Trophoblast cell (in vitro differentiated cells and primary cell): ENCODE measurements around the gene REXO1.

Source experiments
- DNase-seq, 2 donors: peaks; one replicate each; pipeline ENCODE4 v3.0.0-alpha.2; 2016
- H2AFZ ChIP-seq: 2 replicates; pipeline ENCODE4 v1.6.1; 2013; ENCODE audit warnings: low read length, moderate library complexity, mild to moderate bottlenecking; ENCODE audit not compliant: insufficient read depth, poor library complexity
- H2AK5ac ChIP-seq: 2 replicates; pipeline ENCODE4 v1.6.1; 2013; ENCODE audit warnings: mild to moderate bottlenecking, low read length
- H2BK120ac ChIP-seq: 2 replicates; pipeline ENCODE4 v1.6.1; 2013; ENCODE audit warnings: low read length, mild to moderate bottlenecking, moderate library complexity; ENCODE audit not compliant: insufficient read depth, poor library complexity
- H2BK12ac ChIP-seq: 2 replicates; pipeline ENCODE4 v1.6.1; 2013; ENCODE audit warnings: mild to moderate bottlenecking, low read length, moderate library complexity
- H2BK5ac ChIP-seq: 2 replicates; pipeline ENCODE4 v1.6.1; 2013; ENCODE audit warnings: low read length, low read depth, moderate library complexity, mild to moderate bottlenecking; ENCODE audit not compliant: poor library complexity
- H3K14ac ChIP-seq: 2 replicates; pipeline ENCODE4 v1.6.1; 2013; ENCODE audit warnings: mild to moderate bottlenecking, low read length
- H3K18ac ChIP-seq: 2 replicates; pipeline ENCODE4 v1.6.1; 2013; ENCODE audit warnings: mild to moderate bottlenecking, low read length
- H3K23ac ChIP-seq: 2 replicates; pipeline ENCODE4 v1.6.1; 2013; ENCODE audit warnings: low read length
- H3K27ac ChIP-seq: 2 replicates; pipeline ENCODE4 v1.5.1; 2013; ENCODE audit warnings: low read depth, mild to moderate bottlenecking, inconsistent platforms, low read length, moderate library complexity
- H3K27me3 ChIP-seq: 2 replicates; pipeline ENCODE4 v1.6.1; 2013; ENCODE audit warnings: inconsistent platforms, mild to moderate bottlenecking, low read length, moderate library complexity; ENCODE audit not compliant: insufficient read depth
- H3K36me3 ChIP-seq, 2 experiments: 1 replicate in 1 of 2; 2 replicates in 1 of 2; pipeline ENCODE4 v1.6.1; 2013; ENCODE audit warnings: low read length in 2 of 2, mild to moderate bottlenecking in 2 of 2, moderate library complexity in 1 of 2; ENCODE audit not compliant: insufficient read depth in 2 of 2, control insufficient read depth in 1 of 2
- H3K4ac ChIP-seq: 2 replicates; pipeline ENCODE4 v1.6.1; 2013; ENCODE audit warnings: low read depth, mild to moderate bottlenecking, low read length, moderate library complexity
- H3K4me1 ChIP-seq, 2 experiments: 1 replicate in 1 of 2; 2 replicates in 1 of 2; pipeline ENCODE4 v1.6.1; 2013; ENCODE audit warnings: low read length in 2 of 2, mild to moderate bottlenecking in 2 of 2, moderate library complexity in 1 of 2; ENCODE audit not compliant: insufficient read depth in 2 of 2, control insufficient read depth in 1 of 2
- H3K4me2 ChIP-seq: 2 replicates; pipeline ENCODE4 v1.6.1; 2013; ENCODE audit warnings: inconsistent platforms, mild to moderate bottlenecking, low read length, moderate library complexity
- H3K4me3 ChIP-seq: 2 replicates; pipeline ENCODE4 v1.5.1; 2013; ENCODE audit warnings: mild to moderate bottlenecking, low read depth, low read length, inconsistent platforms
- H3K79me1 ChIP-seq: one replicate; pipeline ENCODE4 v1.6.1; 2013; ENCODE audit warnings: low read length
- H3K79me2 ChIP-seq: 2 replicates; pipeline ENCODE4 v1.6.1; 2013; ENCODE audit warnings: low read length, mild to moderate bottlenecking; ENCODE audit not compliant: control insufficient read depth, insufficient read depth, poor library complexity
- H3K9ac ChIP-seq: 2 replicates; pipeline ENCODE4 v1.6.1; 2013; ENCODE audit warnings: mild to moderate bottlenecking, low read length
- H3K9me3 ChIP-seq: 2 replicates; pipeline ENCODE4 v1.6.1; 2013; ENCODE audit warnings: low read depth, mild to moderate bottlenecking, control low read depth, inconsistent platforms, low read length; ENCODE audit not compliant: insufficient read depth
- H4K12ac ChIP-seq: 2 replicates; pipeline ENCODE4 v1.6.1; 2013; ENCODE audit warnings: low read depth, mild to moderate bottlenecking, low read length, moderate library complexity
- H4K8ac ChIP-seq: 2 replicates; pipeline ENCODE4 v1.6.1; 2013; ENCODE audit warnings: low read depth, mild to moderate bottlenecking, low read length, moderate library complexity
- H4K91ac ChIP-seq: one replicate; pipeline ENCODE4 v1.6.1; 2013; ENCODE audit warnings: low read depth, mild to moderate bottlenecking, low read length, moderate library complexity
- WGBS: extraction: QIAGEN DNeasy Blood & Tissue Kit; methylation state at CpG from one replicate; pipeline ENCODE4 v1.1.7; 2013; ENCODE audit warnings: missing lambda C conversion rate; ENCODE audit not compliant: insufficient read length, insufficient coverage; ENCODE audit errors: extremely low coverage; 5-methylcytosine and 5-hydroxymethylcytosine counted together

REXO1 gene

DNA sequence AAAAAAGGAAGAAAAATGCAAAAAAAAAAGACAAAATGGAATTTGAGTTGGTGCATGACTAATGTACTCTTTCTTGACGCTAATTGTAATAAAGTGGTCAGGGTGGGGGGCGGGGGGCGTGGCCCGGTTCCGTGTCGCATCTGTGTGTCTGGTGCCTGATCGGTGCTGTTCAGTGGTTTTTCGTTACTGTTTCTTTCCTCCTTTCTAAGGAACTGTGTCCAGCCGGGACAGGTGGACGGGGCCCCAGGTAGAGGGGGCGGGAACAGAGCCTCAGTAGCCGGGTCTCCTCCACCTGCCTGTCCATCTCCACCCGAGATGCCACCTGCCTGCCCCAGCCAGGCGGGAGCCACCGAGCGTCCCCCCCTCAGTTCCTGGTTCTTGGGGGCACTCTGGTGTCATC lies 68.7 kb downstream of the REXO1 start:
- no CpG with 5 or more reads among the region's 16 CpGs for WGBS

DNA sequence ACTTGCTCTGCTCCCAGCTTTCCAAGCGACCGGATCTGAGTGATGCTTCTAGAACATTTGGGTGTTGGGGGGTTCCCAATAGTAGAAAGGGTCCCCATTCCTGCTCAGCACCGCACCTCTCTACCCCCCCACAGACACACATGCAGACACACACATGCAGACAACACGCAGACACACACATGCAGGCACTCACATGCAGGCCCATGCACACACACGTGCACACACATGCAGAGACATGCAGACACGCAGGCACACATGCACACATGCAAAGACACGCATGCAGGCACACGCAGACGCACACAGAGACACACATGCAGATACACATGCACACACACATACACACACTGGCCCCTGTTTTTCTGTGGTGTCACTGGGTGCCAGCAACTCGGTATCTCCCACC lies 71.1 kb downstream of the REXO1 start:
- DNase-seq: no peak
- Histone ChIP-seq H4K12ac (no peak overlapping the region), H3K27me3 (peaks cover 62% of the 10 kb centered on the region), H3K9me3 (peaks cover 22% of the 10 kb centered on the region), H3K27ac (no peak overlapping the region), H3K79me1 (no peaks in the 10 kb centered on the region), H3K4ac (no peak overlapping the region), H3K18ac (no peak overlapping the region), H3K36me3 (no peaks in the 10 kb centered on the region), H3K23ac (peak overlapping the region; percentile 98), H2BK5ac (no peak overlapping the region), H3K9ac (no peak overlapping the region), H3K4me1 (no peaks in the 10 kb centered on the region), H3K79me2 (no peaks in the 10 kb centered on the region), H2BK12ac (no peak overlapping the region), H3K4me3 (peak overlapping the region; percentile 60), H2AFZ (no peak overlapping the region), H4K8ac (no peak overlapping the region), H4K91ac (no peak overlapping the region), H3K4me2 (no peak overlapping the region), H3K14ac (no peak overlapping the region), H2BK120ac (no peak overlapping the region), H2AK5ac (no peak overlapping the region)
- no CpG with 5 or more reads among the region's 10 CpGs for WGBS

More for the DNA sequence above, 68.7 kb downstream of the REXO1 start:
- Histone ChIP-seq H3K18ac (no peak overlapping the region), H3K4me3 (no peak overlapping the region), H3K4ac (no peak overlapping the region), H3K4me1 (no peaks in the 10 kb centered on the region), H4K91ac (no peak overlapping the region), H3K9me3 (peaks cover 27% of the 10 kb centered on the region), H2BK5ac (no peak overlapping the region), H3K27ac (no peak overlapping the region), H3K79me1 (no peaks in the 10 kb centered on the region), H2AK5ac (no peak overlapping the region), H2BK120ac (no peak overlapping the region), H2AFZ (no peak overlapping the region), H3K23ac (no peak overlapping the region), H3K4me2 (no peak overlapping the region), H3K36me3 (no peaks in the 10 kb centered on the region), H4K8ac (no peak overlapping the region), H2BK12ac (no peak overlapping the region), H3K14ac (no peak overlapping the region), H3K79me2 (no peaks in the 10 kb centered on the region), H4K12ac (no peak overlapping the region), H3K27me3 (peaks cover 50% of the 10 kb centered on the region), H3K9ac (no peak overlapping the region)
- DNase-seq: no peak

DNA sequence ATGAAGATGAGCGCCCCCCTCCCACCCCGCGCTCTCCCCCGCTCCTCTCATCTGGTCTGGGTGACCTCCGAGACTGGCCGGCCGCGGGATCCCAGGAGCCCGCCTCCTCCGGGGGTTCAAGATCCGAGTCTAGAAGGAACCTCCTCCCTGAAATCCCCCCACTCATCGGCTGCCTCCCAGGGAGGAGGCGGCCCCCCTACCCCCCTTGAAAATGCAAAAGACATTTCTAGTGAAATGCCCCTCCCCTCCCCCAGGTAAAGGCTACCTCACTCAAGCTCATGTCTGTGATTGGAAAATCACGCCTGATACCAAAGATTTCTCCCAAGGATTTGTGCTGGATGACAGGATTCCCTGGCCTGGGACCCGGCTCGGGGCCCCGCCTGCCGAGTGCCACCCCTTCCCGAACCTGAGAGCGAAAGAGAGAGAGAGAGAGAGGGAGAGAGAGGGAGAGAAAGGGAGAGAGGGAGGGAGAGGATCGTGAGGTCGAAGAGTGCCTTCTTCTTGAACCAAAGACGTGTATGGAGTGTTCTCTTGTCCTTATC lies 71.6 kb downstream of the REXO1 start:
- H3K4me2 ChIP-seq: no peak overlapping the region
- H3K4ac ChIP-seq: no peak overlapping the region
- no peak overlapping the region for H2AK5ac ChIP-seq

DNA sequence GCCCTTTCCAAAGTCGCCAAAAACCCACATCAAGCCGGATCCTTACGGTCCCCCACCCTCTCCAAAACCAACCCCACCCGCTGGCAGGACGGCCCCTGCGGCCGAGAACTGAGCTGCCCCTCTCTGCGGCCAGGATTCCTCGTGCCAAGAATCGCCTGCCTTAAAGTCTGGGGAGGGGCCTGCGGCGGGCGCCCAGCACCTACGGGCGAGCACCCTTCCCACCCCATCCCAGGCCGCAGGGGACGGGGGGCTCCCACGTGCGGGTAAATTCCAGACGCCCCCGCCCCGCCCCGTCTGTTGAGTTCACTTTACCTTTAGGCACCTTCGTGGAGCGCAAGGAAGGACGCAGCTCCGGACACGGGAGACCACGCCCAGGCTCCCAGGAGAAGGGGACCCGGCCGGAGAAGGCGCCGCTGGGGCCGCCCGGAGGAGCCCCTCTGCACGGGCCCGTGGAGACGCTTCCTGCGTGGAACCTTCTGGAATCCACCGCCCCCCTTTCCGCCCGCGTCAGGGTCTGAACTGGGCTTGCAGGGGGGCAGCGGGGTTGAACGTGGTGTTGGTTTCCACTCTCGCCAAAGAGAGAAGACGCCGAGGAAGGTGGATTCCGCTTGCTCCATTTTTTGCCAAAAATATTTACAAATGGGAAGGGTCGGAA lies 72.2 kb downstream of the REXO1 start:
- Histone ChIP-seq H3K27ac (no peak overlapping the region), H3K9ac (no peak overlapping the region), H4K91ac (no peak overlapping the region), H4K12ac (no peak overlapping the region), H2BK5ac (no peak overlapping the region), H3K23ac (no peak overlapping the region), H3K14ac (no peak overlapping the region), H3K79me2 (no peaks in the 10 kb centered on the region), H2BK12ac (no peak overlapping the region), H3K4me1 (no peaks in the 10 kb centered on the region), H3K18ac (no peak overlapping the region), H2AK5ac (no peak overlapping the region), H3K36me3 (no peaks in the 10 kb centered on the region), H3K79me1 (no peaks in the 10 kb centered on the region), H3K4me3 (no peak overlapping the region), H3K9me3 (peaks cover 20% of the 10 kb centered on the region), H2BK120ac (no peak overlapping the region), H3K27me3 (peaks cover 62% of the 10 kb centered on the region), H4K8ac (no peak overlapping the region), H3K4ac (no peak overlapping the region), H2AFZ (no peak overlapping the region), H3K4me2 (no peak overlapping the region)
- no CpG with 5 or more reads among the region's 50 CpGs for WGBS
- DNase-seq: no peak

More for the DNA sequence above, 71.6 kb downstream of the REXO1 start:
- Histone ChIP-seq H4K91ac (no peak overlapping the region), H3K79me1 (no peaks in the 10 kb centered on the region), H3K36me3 (no peaks in the 10 kb centered on the region), H3K27me3 (peaks cover 62% of the 10 kb centered on the region), H3K14ac (no peak overlapping the region), H3K9ac (no peak overlapping the region), H3K23ac (no peak overlapping the region), H2AFZ (no peak overlapping the region), H2BK5ac (no peak overlapping the region), H3K27ac (no peak overlapping the region), H2BK12ac (no peak overlapping the region), H3K4me3 (no peak overlapping the region), H3K9me3 (peaks cover 20% of the 10 kb centered on the region), H3K18ac (no peak overlapping the region), H3K79me2 (no peaks in the 10 kb centered on the region), H3K4me1 (no peaks in the 10 kb centered on the region), H2BK120ac (no peak overlapping the region), H4K12ac (no peak overlapping the region), H4K8ac (no peak overlapping the region)
- no CpG with 5 or more reads among the region's 23 CpGs for WGBS
- no peak for DNase-seq
